GM21528 (cell line): Measurements from ENCODE around the gene OSCP1.
"Not testable (repeated sequence)": the region's sequence is repeated elsewhere in the genome, so short reads cannot be mapped to it uniquely, and the experiment has no call there.

Source experiments
- ATAC-seq: cut with Tn5 transposase; IDR thresholded peaks from one replicate; pipeline ENCODE4 v1.9.1; 2021; ENCODE audit warnings: mild to moderate bottlenecking, moderate library complexity; ENCODE audit not compliant: unreplicated experiment, low FRiP score

OSCP1 gene, protein sequence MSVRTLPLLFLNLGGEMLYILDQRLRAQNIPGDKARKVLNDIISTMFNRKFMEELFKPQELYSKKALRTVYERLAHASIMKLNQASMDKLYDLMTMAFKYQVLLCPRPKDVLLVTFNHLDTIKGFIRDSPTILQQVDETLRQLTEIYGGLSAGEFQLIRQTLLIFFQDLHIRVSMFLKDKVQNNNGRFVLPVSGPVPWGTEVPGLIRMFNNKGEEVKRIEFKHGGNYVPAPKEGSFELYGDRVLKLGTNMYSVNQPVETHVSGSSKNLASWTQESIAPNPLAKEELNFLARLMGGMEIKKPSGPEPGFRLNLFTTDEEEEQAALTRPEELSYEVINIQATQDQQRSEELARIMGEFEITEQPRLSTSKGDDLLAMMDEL

DNA sequence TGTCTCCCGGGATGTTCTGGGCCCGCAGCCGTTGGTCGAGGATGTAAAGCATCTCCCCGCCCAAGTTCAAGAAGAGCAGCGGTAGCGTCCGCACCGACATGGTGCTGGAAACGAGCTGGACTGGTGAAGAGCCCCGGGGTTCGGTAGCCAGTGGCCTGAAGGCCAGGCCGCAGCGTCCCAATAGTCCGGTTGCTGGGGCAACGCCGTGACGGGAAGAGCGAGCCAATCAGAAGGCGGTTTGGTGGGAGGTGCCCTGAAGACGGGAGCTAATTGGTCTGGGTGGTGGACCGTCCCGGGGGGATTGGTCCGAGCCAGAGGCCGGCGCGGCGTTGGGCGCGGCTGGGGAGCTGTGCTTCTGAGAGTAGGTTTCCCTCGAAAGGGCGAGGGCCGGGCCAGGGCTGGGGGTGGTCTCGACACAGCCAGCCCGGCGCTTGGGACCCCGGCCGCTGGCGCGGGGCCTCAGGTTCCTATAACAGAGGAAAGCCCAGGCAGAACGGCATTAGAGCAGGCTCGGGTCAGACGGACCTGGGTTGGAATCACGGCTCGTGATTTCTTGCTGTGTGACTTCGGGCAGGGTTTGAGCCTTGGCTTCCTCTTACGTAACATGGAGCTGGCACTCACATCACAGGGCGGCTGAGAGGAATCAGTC lies at the start of gene OSCP1:
Gene OSCP1, minus strand, starts transcription at position 182 of the 649 bp plus-strand sequence. Its CDS starts 82 bp downstream, at position 100.
- peak; percentile 97 for ATAC-seq

DNA sequence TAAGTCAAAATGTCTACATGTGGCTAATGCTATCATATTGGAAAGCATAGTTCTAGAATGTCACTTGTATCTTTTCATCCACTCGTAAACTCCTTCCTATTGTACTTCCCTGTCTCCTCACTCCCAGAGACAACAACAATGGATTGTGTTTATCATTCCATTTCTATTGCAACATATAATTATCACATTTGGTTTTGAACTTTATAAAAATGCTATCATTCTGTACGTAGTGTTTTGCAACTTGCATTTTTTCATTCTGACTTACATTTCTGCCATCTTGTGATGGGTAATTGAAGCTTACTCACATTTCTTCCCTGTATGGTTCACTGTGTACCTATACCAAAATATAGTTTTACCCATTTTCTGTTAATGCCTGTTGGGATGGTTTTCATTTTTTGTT lies 47.0 kb upstream of the OSCP1 start:
- ATAC-seq = no peak

DNA sequence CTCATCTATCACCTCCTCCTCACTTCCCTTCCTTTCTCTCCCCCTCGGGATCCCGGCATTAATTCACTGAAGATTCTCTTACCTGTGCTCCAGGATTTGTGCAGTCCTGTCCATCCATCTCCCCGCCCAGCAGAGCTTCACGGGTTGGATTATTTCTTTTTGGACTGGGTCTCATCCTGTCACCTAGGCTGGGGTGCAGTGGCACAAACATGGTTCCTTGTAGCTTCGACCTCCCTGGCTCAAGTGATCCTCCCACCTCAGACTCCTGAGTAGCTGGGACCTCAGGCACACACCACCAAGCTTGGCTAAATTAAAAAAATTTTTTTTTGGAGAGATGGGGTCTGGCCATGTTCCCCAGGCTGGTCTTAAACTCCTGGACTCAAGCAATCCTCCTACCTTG lies 44.7 kb upstream of the OSCP1 start:
- ATAC-seq = no peak

DNA sequence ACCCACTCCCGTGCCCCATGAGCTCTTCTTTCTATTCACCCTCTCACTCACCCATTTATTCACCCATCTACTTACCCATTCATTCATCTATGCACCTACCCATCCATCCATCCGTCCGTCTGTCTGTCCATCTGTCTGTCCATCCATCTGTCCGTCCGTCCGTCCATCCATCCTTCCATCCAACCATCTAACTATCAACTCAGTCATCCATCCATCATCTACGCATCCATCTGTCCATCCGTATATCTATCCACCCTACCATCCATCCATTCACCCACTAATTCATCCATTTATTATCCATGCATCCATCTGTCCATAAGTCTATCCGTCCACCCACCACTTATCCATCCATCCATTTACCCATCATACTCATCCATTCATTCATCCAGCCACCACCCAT lies 43.3 kb upstream of the OSCP1 start:
- no peak for ATAC-seq

GRCh38 chr1:36492491-36492890 lies 42.2 kb upstream of the OSCP1 start:
- ATAC-seq = no peak

DNA sequence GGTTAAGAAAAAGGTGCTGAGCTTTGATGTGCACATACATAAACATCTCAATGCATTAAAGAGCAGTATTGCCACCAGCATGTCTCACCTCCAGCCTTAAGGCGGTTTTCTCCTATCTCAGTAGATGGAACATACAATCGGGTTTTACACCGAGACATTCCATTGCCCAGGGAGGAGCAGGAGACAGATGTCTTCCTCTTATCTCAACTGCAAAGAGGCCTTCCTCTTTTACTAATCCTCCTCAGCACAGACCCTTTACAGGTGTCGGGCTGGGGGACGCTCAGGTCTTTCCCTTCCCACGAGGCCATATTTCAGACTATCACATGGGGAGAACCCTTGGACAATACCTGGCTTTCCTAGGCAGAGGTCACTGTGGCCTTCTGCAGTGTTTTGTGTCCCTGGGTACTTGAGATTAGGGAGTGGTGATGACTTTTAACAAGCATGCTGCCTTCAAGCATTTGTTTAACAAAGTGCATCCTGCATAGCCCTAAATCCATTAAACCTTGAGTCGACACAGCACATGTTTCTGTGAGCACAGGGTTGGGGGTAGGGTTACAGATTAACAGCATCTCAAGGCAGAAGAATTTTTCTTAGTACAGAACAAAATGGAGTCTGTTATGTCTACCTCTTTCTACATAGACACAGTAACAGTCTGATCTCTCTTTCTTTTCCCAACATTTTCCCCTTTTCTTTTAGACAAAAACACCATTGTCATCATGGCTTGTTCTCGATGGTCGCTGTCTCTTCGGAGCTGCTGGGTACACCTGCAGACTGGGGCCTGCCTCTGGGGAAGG lies 39.2 kb upstream of the OSCP1 start:
- ATAC-seq = not testable (repeated sequence)

GRCh38 chr1:36487906-36488305 lies 37.7 kb upstream of the OSCP1 start:
- ATAC-seq = no peak

DNA sequence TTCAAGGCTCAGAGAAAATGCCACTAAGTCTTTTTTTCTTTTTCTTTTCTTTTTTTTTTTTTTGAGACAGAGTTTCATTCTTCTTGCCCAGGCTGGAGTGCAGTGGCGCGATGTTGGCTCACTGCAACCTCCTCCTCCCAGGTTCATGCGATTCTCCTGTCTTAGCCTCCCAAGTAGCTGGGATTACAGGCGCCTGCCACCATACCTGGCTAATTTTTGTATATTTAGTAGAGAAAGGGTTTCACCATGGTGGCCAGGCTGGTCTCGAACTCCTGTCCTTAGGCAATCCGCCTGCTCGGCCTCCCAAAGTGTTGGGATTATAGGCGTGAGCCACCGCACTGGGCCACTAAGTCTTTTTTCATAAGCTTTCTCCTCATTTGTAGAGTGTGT lies 37.1 kb upstream of the OSCP1 start:
- ATAC-seq = not testable (repeated sequence)

DNA sequence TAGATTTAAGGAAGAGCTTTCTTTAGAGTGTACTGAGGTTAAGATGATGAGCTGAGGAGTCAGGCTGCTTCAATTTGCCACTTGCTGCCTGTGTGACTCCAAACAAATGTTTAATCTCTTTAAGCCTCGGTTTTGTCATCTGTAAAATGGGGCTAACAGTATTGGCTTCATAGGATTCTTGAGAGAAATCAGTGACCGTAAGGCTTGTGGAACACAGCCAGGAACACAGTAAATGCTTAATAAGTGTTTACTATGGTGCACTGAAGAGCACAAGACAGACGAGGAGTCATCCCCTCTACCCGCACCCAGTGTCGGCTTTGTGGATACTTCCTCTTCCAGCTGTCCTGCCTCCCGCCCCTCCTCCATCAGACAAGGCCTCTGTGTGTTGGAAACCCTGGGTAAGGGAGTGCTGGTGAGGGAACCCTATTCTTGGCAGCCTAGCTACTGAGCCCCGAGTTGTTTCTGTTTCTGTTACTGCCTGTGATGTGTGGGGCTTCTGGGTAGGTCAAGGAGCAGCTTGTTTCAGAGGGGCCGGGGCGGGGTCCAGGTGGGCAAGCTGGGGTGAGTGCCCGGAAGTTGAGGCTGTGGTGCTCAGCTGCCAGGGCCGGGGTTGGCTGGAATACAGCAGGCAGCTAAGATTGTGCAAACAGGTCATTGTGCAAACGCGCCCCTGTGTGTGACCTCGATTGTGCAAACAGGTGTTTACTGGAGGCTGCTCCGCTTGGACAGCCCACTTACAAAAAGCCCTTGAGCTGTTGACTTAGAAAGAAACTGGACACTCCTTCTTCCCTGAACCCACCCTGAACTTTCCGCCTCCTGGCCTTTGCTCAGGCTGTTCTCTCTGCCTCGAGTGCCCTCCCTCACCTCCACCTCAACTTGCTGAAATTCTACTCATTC lies 36.4 kb upstream of the OSCP1 start:
- ATAC-seq = no peak

DNA sequence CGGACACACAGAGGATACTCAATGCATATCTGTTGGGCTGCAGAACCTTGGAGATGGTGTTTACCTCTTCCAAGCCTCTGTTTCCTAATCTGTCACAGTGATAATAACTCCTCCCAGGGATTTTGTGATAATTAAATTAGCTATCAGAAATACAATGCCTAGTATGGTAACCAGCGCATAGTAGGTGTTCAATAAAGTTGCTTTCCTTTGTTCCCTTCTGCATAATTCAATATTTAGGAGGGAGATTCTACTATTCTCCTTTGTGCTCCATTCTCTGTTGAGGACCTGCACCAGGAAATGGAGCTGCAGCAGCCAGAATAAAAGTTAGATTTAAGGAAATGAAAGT lies 35.8 kb upstream of the OSCP1 start:
- no peak for ATAC-seq

GRCh38 chr1:36484099-36484498 lies 33.8 kb upstream of the OSCP1 start:
- ATAC-seq = no peak

DNA sequence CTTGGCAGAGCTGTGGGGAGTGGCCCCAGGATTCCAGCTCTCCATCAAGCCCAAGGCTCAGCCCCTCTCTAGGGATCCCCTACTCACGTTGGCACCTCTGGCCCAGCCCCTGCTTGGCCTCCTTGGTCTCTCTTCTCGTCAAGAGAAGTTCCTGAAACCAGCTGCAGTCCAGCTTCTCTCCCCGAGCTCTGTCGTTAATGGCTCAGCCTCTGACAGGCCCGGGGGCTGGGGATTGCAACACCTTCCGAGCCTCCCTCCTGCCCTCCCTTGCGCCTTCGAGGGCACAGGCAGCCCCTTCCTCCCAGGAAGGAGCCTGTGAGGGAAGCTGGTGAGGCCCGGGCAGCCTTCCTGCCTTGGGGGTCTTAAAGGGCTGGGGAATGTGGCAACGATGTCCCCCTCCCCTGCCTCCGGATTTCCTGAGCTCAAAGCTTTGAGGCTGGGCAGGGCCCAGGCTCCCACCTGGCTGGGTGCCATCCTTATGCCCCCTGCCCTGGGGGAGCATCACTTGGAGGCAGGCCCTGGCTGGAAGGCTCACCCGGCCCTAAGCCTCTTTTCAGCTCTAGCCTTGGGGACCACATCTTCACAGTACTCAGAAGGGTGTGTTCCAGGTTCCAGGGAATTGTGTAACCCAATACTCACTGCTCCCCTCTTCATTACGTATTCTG lies 32.6 kb upstream of the OSCP1 start, which contains the start of gene CSF3R:
Gene CSF3R, minus strand, starts transcription at position 190 of the 665 bp plus-strand sequence. CDS start 3,417 bp downstream, outside the sequence.
- ATAC-seq = no peak

DNA sequence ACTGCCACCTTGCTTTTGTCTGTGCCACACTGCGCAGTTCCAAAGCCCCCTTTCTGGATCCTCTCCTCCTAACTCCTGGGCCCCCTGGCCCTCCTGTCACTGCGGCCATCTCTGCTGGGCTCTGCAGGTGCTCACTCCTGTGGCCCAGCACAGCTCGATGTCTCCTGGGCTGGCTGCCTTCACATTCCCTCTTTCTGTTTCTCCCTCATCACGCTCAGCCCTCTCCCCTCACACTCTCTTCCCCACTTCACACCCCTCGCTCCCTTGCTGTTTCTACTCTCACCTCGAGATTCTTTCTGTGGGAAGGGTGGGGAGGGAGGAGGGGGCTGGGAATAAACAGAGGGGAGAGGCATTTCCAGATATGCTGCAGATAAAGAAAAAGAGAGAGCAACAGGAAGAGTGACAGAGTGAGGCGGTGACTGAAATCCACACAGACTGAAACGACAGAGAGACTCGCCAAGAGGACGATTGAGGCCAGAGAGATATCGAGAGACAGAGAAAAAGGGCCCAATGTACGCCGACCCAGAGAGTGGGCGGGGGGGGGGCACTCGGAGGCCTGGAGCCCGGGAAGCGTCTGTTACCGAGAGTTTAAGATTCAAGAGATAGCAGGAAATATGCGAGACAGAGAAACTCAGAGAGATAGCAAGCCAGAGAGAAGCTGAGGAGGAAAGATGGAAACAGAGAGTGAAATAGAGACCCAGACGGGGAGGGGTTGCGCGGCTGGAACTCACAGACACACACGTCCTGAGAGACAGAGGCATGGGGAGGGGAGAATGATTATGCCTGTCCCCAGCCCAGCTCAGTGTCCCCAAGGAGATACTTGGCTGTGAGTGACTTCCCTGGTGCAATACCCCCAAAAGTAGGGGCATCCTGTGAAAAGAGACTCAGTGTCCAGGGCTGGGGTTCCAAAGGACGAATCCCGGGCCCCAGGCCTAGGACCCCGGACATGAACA lies 31.8 kb upstream of the OSCP1 start:
- no peak for ATAC-seq

DNA sequence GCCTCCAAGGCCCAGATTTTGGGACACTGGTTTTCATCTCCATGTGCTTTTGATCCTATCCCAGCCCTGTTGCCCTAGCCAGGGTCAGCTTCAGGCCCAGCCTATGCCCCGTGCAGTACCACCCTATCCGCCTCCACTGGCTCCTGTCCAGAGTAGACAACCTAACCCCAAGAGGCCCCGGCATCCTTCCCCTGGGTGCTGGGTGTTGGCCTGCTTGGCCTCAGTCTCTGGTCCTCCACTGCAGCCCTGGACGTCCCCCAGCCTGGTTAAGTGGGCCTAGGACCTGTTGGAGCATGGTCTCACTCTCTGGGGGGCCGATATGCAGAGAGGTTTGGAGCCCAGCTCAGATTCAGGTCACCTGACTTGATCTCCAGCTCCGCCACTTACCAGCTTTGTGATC lies 30.8 kb upstream of the OSCP1 start:
- no peak for ATAC-seq

- ATAC-seq = no peak
These were observed 29.9 kb upstream of the OSCP1 start for GRCh38 chr1:36480161-36480560.

DNA sequence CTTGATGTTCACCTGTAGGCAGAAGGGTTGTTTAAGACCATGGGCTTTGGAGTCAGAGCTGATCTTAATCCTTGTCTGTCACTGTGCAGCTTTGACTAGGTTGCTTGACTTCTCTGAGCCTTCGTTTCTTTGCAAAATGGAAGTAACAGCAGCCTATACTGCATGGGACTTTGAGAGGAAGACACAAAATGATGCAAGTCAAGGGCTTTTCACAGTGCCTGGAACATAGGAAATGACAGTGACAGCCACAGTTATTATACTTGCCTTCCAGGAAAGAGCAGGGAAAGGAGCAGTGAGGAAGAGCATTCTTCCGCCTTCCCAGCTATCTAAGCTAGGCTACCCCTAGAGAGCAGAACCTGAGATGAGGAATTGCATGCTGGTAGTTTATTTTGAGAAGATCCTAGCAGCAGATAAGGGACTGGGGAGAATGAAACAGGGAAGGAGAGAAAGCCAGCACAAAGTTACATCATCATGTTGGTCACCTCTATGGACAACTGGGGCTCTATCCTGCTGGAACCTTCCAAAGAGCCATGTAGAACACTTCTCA lies 29.3 kb upstream of the OSCP1 start:
- ATAC-seq = no peak

DNA sequence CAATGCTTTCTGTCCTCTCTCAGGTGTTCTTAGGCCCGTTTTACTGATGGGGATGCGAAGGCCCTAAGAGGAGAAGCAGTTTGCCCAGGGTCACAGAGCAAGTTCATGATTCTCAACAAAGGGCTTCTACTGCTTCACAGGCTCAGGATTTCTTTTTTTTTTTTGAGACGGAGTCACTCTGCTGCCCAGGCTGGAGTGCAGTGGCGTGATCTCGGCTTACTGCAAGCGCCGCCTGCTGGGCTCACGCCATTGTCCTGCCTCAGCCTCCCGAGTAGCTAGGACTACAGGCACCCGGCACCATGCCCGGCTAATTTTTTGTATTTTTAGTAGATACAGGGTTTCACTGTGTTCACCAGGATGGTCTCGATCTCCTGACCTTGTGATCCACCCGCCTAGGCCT lies 27.4 kb upstream of the OSCP1 start:
- not testable (repeated sequence) for ATAC-seq

- ATAC-seq = no peak
These were observed 26.7 kb upstream of the OSCP1 start for GRCh38 chr1:36476945-36477344.
